Osteoblast (primary cell): Measurements from ENCODE around the gene PCDHGB4. TPM values are rescaled to one million over a fixed set of nuclear protein-coding genes. Genes with fewer than 3 reads are reported as not detected.
"Not testable (repeated sequence)": the region's sequence is repeated elsewhere in the genome, so short reads cannot be mapped to it uniquely, and the experiment has no call there.

Experiments used
- DNase-seq: peaks from one replicate; pipeline ENCODE4 v3.0.0; 2011; ENCODE audit warnings: low spot score, mixed read lengths; ENCODE audit not compliant: insufficient read length; ENCODE audit errors: missing footprints
- H2AFZ ChIP-seq: 2 replicates; pipeline ENCODE4 v1.6.0; 2011; ENCODE audit warnings: mild to moderate bottlenecking, low read length
- H3K27ac ChIP-seq: 2 replicates; pipeline ENCODE4 v1.5.1; 2011; ENCODE audit warnings: mild to moderate bottlenecking, low read depth, low read length, moderate library complexity
- H3K27me3 ChIP-seq: 2 replicates; pipeline ENCODE4 v1.6.0; 2012; ENCODE audit warnings: mild to moderate bottlenecking, control low read depth, inconsistent platforms, low read length, moderate library complexity; ENCODE audit not compliant: insufficient read depth
- H3K36me3 ChIP-seq: 2 replicates; pipeline ENCODE4 v1.5.1; 2011; ENCODE audit warnings: mild to moderate bottlenecking, low read length, control low read depth, moderate library complexity; ENCODE audit not compliant: insufficient read depth
- H3K4me1 ChIP-seq: 2 replicates; pipeline ENCODE4 v1.5.1; 2011; ENCODE audit warnings: mild to moderate bottlenecking, low read length, control low read depth, moderate library complexity; ENCODE audit not compliant: insufficient read depth
- H3K4me2 ChIP-seq: 2 replicates; pipeline ENCODE4 v1.6.0; 2011; ENCODE audit warnings: mild to moderate bottlenecking, low read length; ENCODE audit not compliant: insufficient read depth
- H3K4me3 ChIP-seq: fragments of 200-600 bp; sonication (generic); 3 replicates; pipeline ENCODE4 v1.5.1; 2012; ENCODE audit warnings: mild to moderate bottlenecking, low read length, inconsistent platforms; ENCODE audit not compliant: insufficient read depth
- H3K79me2 ChIP-seq: 2 replicates; pipeline ENCODE4 v1.6.0; 2012; ENCODE audit warnings: mild to moderate bottlenecking, low read length, control low read depth, inconsistent platforms; ENCODE audit not compliant: insufficient read depth
- H3K9me3 ChIP-seq: 2 replicates; pipeline ENCODE4 v1.5.1; 2011; ENCODE audit warnings: low read depth, low read length, control low read depth
- H4K20me1 ChIP-seq: 2 replicates; pipeline ENCODE4 v1.6.0; 2012; ENCODE audit warnings: mild to moderate bottlenecking, low read length, control low read depth; ENCODE audit not compliant: insufficient read depth
- total RNA-seq: library from RNA; depleted of rRNA; stranded (reverse); fragments of >200 nt; gene quantifications from 2 replicates; pipeline ENCODE4 v1.2.3, GENCODE V29; 2012
- TF ChIP-seq, protein P1 (sequence below): IDR thresholded peaks from 2 replicates; pipeline ENCODE4 v1.5.1; 2011; ENCODE audit warnings: mild to moderate bottlenecking, low read depth, low read length, moderate library complexity; ENCODE audit errors: extremely low read depth

The PCDHGB4 gene
- total RNA-seq, 1 donor = 15.9 TPM

DNA sequence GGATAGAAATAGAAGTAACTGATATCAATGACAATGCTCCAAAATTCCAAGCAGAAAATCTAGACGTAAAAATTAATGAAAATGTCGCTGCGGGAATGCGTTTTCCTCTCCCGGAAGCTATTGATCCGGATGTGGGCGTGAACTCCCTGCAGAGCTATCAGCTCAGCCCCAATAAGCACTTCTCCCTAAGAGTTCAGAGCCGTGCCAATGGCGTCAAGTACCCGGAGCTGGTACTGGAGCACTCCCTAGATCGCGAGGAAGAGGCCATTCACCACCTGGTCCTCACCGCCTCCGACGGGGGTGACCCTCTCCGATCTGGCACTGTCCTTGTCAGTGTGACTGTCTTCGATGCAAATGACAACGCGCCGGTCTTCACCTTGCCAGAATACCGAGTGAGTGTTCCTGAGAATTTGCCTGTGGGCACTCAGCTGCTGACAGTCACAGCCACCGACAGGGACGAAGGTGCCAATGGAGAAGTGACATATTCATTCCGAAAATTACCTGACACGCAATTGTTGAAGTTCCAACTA lies 26.1 kb downstream of the PCDHGB4 start:
- H3K36me3 ChIP-seq = no peaks in the 10 kb centered on the region
- H3K4me2 ChIP-seq = peak overlapping the region; percentile 80
- peak overlapping the region; percentile 71 for H2AFZ ChIP-seq
- no peaks in the 10 kb centered on the region for H4K20me1 ChIP-seq
- H3K9me3 ChIP-seq = peaks cover 3% of the 10 kb centered on the region
- H3K4me1 ChIP-seq = no peaks in the 10 kb centered on the region
- no peak overlapping the region for H3K27ac ChIP-seq
- no peaks in the 10 kb centered on the region for H3K79me2 ChIP-seq
- peak overlapping the region; percentile 68 for H3K4me3 ChIP-seq
- TF ChIP-seq, protein P1, sequence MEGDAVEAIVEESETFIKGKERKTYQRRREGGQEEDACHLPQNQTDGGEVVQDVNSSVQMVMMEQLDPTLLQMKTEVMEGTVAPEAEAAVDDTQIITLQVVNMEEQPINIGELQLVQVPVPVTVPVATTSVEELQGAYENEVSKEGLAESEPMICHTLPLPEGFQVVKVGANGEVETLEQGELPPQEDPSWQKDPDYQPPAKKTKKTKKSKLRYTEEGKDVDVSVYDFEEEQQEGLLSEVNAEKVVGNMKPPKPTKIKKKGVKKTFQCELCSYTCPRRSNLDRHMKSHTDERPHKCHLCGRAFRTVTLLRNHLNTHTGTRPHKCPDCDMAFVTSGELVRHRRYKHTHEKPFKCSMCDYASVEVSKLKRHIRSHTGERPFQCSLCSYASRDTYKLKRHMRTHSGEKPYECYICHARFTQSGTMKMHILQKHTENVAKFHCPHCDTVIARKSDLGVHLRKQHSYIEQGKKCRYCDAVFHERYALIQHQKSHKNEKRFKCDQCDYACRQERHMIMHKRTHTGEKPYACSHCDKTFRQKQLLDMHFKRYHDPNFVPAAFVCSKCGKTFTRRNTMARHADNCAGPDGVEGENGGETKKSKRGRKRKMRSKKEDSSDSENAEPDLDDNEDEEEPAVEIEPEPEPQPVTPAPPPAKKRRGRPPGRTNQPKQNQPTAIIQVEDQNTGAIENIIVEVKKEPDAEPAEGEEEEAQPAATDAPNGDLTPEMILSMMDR = no peak
- peaks cover 11% of the 10 kb centered on the region for H3K27me3 ChIP-seq
- no peak for DNase-seq

DNA sequence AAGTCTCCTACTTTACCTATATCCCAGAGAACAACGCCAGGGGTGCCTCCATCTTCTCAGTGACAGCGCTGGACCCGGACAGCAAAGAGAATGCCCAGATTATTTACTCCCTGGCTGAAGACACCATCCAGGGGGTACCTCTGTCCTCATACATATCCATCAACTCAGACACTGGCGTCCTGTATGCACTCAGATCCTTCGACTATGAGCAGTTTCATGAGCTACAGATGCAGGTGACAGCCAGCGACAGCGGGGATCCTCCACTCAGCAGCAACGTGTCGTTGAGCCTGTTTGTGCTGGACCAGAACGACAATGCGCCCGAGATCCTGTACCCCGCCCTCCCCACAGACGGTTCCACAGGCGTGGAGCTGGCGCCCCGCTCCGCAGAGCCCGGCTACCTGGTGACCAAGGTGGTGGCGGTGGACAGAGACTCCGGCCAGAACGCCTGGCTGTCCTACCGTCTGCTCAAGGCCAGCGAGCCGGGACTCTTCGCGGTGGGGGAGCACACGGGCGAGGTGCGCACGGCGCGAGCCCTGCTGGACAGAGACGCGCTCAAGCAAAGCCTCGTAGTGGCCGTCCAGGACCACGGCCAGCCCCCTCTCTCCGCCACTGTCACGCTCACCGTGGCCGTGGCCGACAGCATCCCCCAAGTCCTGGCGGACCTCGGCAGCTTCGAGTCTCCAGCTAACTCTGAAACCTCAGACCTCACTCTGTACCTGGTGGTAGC lies 27.2 kb downstream of the PCDHGB4 start:
- H4K20me1 ChIP-seq, DNase-seq, H2AFZ ChIP-seq, H3K4me3 ChIP-seq, H3K27me3 ChIP-seq, H3K4me2 ChIP-seq, H3K27ac ChIP-seq, H3K79me2 ChIP-seq, H3K36me3 ChIP-seq, H3K4me1 ChIP-seq, H3K9me3 ChIP-seq: not testable (repeated sequence)

GRCh38 chr5:141415275-141415618 lies 27.7 kb downstream of the PCDHGB4 start:
- H4K20me1 ChIP-seq, H3K27me3 ChIP-seq, H3K9me3 ChIP-seq, DNase-seq, H3K27ac ChIP-seq, H3K79me2 ChIP-seq, H2AFZ ChIP-seq, H3K4me1 ChIP-seq, H3K4me2 ChIP-seq, H3K4me3 ChIP-seq, H3K36me3 ChIP-seq: not testable (repeated sequence)

DNA sequence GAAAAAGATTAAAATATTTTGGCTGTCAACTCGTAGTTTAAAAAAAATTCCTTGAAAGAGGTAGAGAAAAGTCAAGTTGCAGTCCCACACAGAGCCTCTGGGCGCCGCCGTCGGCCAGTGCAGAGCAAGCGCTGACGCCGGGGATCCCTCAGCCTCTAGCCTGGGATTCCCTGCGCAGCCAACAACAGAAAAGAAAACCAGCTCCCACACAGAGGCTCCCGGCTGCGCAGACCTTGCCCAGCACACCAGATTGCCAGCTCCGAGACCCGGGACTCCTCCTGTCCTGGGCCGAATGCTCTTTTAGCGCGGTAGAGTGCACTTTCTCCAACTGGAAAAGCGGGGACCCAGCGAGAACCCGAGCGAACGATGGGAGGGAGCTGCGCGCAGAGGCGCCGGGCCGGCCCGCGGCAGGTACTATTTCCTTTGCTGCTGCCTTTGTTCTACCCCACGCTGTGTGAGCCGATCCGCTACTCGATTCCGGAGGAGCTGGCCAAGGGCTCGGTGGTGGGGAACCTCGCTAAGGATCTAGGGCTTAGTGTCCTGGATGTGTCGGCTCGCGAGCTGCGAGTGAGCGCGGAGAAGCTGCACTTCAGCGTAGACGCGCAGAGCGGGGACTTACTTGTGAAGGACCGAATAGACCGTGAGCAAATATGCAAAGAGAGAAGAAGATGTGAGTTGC lies 30.1 kb downstream of the PCDHGB4 start, which contains the start of gene PCDHGB7:
PCDHGB7 (plus strand) TSS at position 184 of the 679 bp plus-strand sequence; CDS start at position 367, 183 bp downstream.
- peak; percentile 94 for DNase-seq
- peak within 1 kb of the TSS; percentile 45 for H2AFZ ChIP-seq
- H3K9me3 ChIP-seq = peaks cover 11% of the 10 kb centered on the region

More for the DNA sequence above, 30.1 kb downstream of the PCDHGB4 start, which contains the start of gene PCDHGB7:
- H3K36me3 ChIP-seq, H3K27ac ChIP-seq, H3K27me3 ChIP-seq, H3K4me1 ChIP-seq, H4K20me1 ChIP-seq, H3K79me2 ChIP-seq: not testable (repeated sequence)
- Histone ChIP-seq H3K4me2 (peak within 1 kb of the TSS; percentile 75), H3K4me3 (peak within 1 kb of the TSS; percentile 70)
- TF ChIP-seq, protein P1 = peak; percentile 81
